Hepatocyte (in vitro differentiated cells): Measurements from ENCODE around the gene PACSIN3. TPM values are rescaled to one million over a fixed set of nuclear protein-coding genes. Genes with fewer than 3 reads are reported as not detected.

ENCODE experiments used
- DNase-seq: peaks from one replicate; pipeline ENCODE4 v3.0.0-alpha.2; 2016; ENCODE audit warnings: low spot score
- H2AFZ ChIP-seq: fragments of 200-600 bp; sonication (generic); 2 replicates; pipeline ENCODE4 v1.6.0; 2016; ENCODE audit warnings: antibody characterized with exemption, mild to moderate bottlenecking
- H3K27ac ChIP-seq: fragments of 200-600 bp; sonication (generic); 2 replicates; pipeline ENCODE4 v1.5.1; 2016; ENCODE audit warnings: mild to moderate bottlenecking
- H3K27me3 ChIP-seq: fragments of 200-600 bp; sonication (generic); 2 replicates; pipeline ENCODE4 v1.6.1; 2016
- H3K36me3 ChIP-seq: fragments of 200-600 bp; sonication (generic); replicated peaks from 2 replicates; pipeline ENCODE4 v1.5.1; 2016; ENCODE audit warnings: low read depth; ENCODE audit not compliant: insufficient read depth
- H3K4me1 ChIP-seq: fragments of 200-600 bp; sonication (generic); 2 replicates; pipeline ENCODE4 v1.5.1; 2016; ENCODE audit warnings: mild to moderate bottlenecking, moderate library complexity; ENCODE audit not compliant: insufficient read depth
- H3K4me2 ChIP-seq: fragments of 200-600 bp; sonication (generic); 2 replicates; pipeline ENCODE4 v1.6.0; 2016
- H3K4me3 ChIP-seq: fragments of 200-600 bp; sonication (generic); 2 replicates; pipeline ENCODE4 v1.5.1; 2016; ENCODE audit warnings: mild to moderate bottlenecking
- H3K79me2 ChIP-seq: fragments of 200-600 bp; sonication (generic); 2 replicates; pipeline ENCODE4 v1.6.0; 2017; ENCODE audit warnings: mild to moderate bottlenecking
- H3K9me2 ChIP-seq: fragments of 200-600 bp; sonication (generic); replicated peaks from 2 replicates; pipeline ENCODE4 v1.6.0; 2017; ENCODE audit warnings: mild to moderate bottlenecking; ENCODE audit not compliant: insufficient read depth
- H3K9me3 ChIP-seq: fragments of 200-600 bp; sonication (generic); 2 replicates; pipeline ENCODE4 v1.5.1; 2016; ENCODE audit warnings: low read depth, mild to moderate bottlenecking
- H4K20me1 ChIP-seq: fragments of 200-600 bp; sonication (generic); 2 replicates; pipeline ENCODE4 v1.6.0; 2016; ENCODE audit warnings: mild to moderate bottlenecking; ENCODE audit not compliant: insufficient read depth, poor library complexity, severe bottlenecking
- EZH2 ChIP-seq: fragments of 200-600 bp; sonication (generic); IDR thresholded peaks from 2 replicates; pipeline ENCODE4 v1.6.1; 2016; ENCODE audit warnings: antibody characterized with exemption, mild to moderate bottlenecking, borderline replicate concordance
- EZH2phosphoT487 ChIP-seq: fragments of 200-600 bp; sonication (generic); IDR thresholded peaks from one replicate; pipeline ENCODE4 v1.6.1; 2018; ENCODE audit warnings: antibody characterized with exemption, mild to moderate bottlenecking, low read depth, moderate library complexity; ENCODE audit not compliant: unreplicated experiment, severe bottlenecking
- WGBS: methylation state at CpG from one replicate; pipeline ENCODE4 v1.1.6; 2016; ENCODE audit warnings: low lambda C conversion rate; ENCODE audit errors: missing lambda C conversion rate; 5-methylcytosine and 5-hydroxymethylcytosine counted together
- polyA plus RNA-seq: library from polyadenylated mRNA; unstranded; fragments of >200 nt; fragmentation: Nextera tagmentation; extraction: Ambion mirVana; gene quantifications from 2 replicates; pipeline ENCODE4 v1.2.1, GENCODE V29; 2016
- total RNA-seq: library from RNA; depleted of rRNA; stranded (reverse); fragments of >200 nt; gene quantifications from 2 replicates; pipeline ENCODE4 v1.2.3, GENCODE V29; 2014
- TF ChIP-seq, protein P1 (sequence below): fragments of 200-600 bp; sonication (generic); IDR thresholded peaks from 2 replicates; pipeline ENCODE4 v1.5.1; 2016; ENCODE audit warnings: antibody characterized with exemption, mild to moderate bottlenecking; ENCODE audit not compliant: poor library complexity

The PACSIN3 gene
- total and polyA plus RNA-seq, 2 experiments from 2014 or later, result 53.7 to 70.7 TPM

DNA sequence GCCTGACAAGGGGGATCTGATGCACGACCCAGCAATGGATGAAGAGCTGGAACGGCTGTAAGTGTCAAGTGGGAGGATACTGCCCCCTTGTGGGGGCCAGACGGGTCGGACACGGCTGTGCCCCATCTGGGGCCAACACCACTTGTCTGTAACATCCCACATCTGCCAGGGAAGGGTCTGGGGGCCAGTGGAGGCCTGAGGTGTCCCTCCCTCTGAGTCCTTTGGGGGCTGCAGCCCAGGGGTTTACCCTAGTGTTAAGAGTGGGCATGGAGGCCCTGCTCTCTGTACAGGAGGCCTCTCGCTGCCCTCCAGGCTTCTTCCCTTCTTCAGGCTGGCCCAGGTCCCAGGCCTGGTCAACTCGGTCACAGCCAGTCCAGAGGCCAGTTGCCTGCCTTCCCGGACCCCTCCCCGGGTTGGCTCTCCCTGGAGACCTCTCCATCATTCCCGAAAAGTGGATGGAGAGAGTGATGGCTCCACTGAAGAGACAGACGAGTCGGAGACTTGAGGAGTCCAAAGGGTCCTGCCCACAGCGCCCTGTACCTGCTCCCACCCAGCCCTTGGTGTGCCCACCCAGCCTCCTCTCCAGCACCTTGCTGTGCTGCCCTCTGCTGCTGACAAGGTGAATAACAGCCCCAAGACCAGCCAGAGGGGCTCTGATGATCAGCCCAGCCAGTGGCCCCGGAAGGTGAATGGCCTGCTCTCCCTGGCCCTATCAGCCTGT, 24.9 kb downstream of the PACSIN3 start:
- Histone ChIP-seq H2AFZ (no peak overlapping the region), H3K36me3 (no peaks in the 10 kb centered on the region)
- peak; percentile 86 for DNase-seq

DNA sequence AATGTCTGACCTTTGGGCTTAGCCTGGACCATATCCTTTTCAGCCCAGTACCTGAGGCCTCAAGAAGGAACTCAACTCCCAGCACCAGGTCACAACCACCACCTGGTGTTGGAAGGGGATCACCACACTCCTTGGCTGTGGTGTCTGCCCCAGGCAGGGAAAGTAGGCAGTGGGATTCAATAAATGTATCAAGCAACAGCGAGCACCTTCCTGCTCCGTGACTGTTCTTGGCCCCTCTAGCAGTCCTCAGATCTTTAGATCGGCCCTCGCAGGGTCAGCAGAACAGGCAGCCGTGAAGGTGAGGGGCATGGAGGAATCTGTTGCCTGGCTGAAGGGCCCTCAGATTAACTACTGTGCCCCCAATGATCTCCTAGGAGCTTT, 25.5 kb downstream of the PACSIN3 start:
- H3K36me3 ChIP-seq, result no peaks in the 10 kb centered on the region
- H3K4me1 ChIP-seq, result no peaks in the 10 kb centered on the region
- no peak overlapping the region for H3K4me2 ChIP-seq
- H3K27ac ChIP-seq, result no peak overlapping the region
- WGBS, result 93% methylated on average over 5 of the region's 5 CpGs
- no peaks in the 10 kb centered on the region for H3K27me3 ChIP-seq
- H2AFZ ChIP-seq, result no peak overlapping the region
- no peaks in the 10 kb centered on the region for H3K79me2 ChIP-seq
- no peak for DNase-seq
- no peaks in the 10 kb centered on the region for H3K9me3 ChIP-seq
- TF ChIP-seq EZH2phosphoT487 (no peak), EZH2 (no peak)
- TF ChIP-seq, protein P1, sequence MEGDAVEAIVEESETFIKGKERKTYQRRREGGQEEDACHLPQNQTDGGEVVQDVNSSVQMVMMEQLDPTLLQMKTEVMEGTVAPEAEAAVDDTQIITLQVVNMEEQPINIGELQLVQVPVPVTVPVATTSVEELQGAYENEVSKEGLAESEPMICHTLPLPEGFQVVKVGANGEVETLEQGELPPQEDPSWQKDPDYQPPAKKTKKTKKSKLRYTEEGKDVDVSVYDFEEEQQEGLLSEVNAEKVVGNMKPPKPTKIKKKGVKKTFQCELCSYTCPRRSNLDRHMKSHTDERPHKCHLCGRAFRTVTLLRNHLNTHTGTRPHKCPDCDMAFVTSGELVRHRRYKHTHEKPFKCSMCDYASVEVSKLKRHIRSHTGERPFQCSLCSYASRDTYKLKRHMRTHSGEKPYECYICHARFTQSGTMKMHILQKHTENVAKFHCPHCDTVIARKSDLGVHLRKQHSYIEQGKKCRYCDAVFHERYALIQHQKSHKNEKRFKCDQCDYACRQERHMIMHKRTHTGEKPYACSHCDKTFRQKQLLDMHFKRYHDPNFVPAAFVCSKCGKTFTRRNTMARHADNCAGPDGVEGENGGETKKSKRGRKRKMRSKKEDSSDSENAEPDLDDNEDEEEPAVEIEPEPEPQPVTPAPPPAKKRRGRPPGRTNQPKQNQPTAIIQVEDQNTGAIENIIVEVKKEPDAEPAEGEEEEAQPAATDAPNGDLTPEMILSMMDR, result no peak
- no peaks in the 10 kb centered on the region for H3K9me2 ChIP-seq
- no peak overlapping the region for H3K4me3 ChIP-seq
- H4K20me1 ChIP-seq, result no peaks in the 10 kb centered on the region

More for the DNA sequence above, 24.9 kb downstream of the PACSIN3 start:
- Histone ChIP-seq H3K4me1 (no peaks in the 10 kb centered on the region), H3K9me2 (no peaks in the 10 kb centered on the region), H3K9me3 (no peaks in the 10 kb centered on the region), H3K27ac (no peak overlapping the region), H3K79me2 (no peaks in the 10 kb centered on the region), H3K4me3 (no peak overlapping the region), H4K20me1 (no peaks in the 10 kb centered on the region), H3K27me3 (no peaks in the 10 kb centered on the region), H3K4me2 (no peak overlapping the region)
- WGBS, result 60% methylated on average over 14 of the region's 14 CpGs
- TF ChIP-seq, protein P1, result peak; percentile 64
- TF ChIP-seq EZH2phosphoT487 (no peak), EZH2 (no peak)

DNA sequence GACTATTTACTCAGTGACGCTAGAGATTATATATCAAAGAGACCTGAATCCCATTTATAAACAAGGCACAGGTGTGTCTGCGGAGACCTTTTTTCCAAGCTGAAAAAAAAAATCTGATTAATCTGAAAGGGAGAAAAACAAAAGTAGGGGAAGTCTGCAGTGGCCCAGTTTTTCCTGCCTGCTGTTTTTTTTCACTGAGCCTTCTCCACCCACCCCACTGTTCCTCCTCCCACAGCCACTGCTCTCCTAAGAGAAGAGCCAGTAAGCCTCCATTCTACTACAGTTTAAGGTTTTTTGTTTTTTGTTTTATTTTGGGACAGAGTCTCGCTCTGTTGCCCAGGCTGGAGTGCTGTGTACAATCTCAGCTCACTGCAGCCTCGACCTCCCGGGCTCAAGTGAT, 28.0 kb downstream of the PACSIN3 start:
- TF ChIP-seq, protein P1, result no peak
- no peak for TF ChIP-seq EZH2phosphoT487
- no peak for TF ChIP-seq EZH2
- Histone ChIP-seq H3K27me3 (no peaks in the 10 kb centered on the region), H3K4me2 (no peak overlapping the region), H3K9me2 (no peaks in the 10 kb centered on the region), H3K4me3 (no peak overlapping the region), H2AFZ (no peak overlapping the region), H3K36me3 (no peaks in the 10 kb centered on the region), H4K20me1 (no peaks in the 10 kb centered on the region), H3K9me3 (no peaks in the 10 kb centered on the region), H3K4me1 (no peaks in the 10 kb centered on the region), H3K79me2 (no peaks in the 10 kb centered on the region), H3K27ac (no peak overlapping the region)
- 76% methylated on average over 5 of the region's 5 CpGs for WGBS
- no peak for DNase-seq
